ENCODE data around the gene NUP188. TPM values are rescaled to one million over a fixed set of nuclear protein-coding genes. Genes with fewer than 3 reads are reported as not detected.

NUP188 gene
- total RNA-seq, 6 experiments from 2014 or later: 42.1 to 58.2 (median 54.2) TPM

DNA sequence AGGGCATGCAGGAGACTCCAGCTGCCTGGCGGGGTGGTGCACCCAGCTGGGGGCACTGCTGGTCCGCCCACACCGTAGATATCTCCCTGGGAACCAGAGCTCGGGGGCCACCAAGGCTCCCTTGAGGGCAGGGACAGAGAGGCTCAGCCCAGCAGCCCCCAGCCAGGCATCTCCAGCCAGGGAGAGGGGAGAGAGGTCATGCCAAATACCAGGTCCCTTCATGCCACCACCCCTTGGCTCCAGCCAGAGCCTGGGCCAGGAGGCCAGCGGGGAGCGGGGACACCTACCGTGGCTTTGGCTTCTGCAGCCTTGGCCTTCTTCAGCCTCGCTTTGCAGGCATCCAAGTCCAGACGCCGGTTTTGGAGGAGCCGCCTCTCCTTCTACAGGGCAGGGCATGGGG is 66.6 kb downstream of the NUP188 start:
- no peak overlapping the region for H3K27ac Mint-ChIP-seq
- H3K9me3 Mint-ChIP-seq: no peaks in the 10 kb centered on the region
- no peak for TF ChIP-seq CTCF (IDR thresholded peaks at IDR 0.05)
- H3K27me3 Mint-ChIP-seq (ENCODE audit: insufficient read depth): no peaks in the 10 kb centered on the region; the same call in none of the 2 replicates
- H3K4me1 Mint-ChIP-seq (ENCODE audit: low read depth): no peaks in the 10 kb centered on the region
- H3K36me3 Mint-ChIP-seq (ENCODE audit: low read depth): no peaks in the 10 kb centered on the region; the same call in 1 of the 2 replicates
- no peak overlapping the region for H3K4me3 Mint-ChIP-seq
- DNase-seq: no peak

DNA sequence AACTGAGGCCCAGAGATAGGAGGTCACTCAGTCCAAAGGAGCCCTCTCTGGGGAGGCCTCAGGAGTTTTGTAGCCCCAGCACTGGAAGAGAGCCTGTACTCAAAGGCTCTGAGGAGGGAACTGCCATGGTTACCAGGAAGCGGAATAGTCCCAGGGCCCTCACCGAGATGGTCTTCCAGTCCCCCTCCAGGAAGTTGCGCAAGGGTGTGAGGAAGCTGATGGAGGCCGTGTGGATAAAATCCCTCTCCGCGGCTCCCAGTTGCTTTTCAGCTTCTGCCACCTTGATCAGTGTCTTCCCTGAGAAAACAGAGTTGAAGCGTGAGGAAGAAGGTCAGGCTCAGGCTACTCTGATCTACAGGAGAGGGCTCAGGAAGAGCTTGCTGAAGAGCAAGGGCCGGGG is 67.1 kb downstream of the NUP188 start:
- DNase-seq: no peak
- H3K27ac Mint-ChIP-seq: no peak overlapping the region
- no peak for TF ChIP-seq CTCF (IDR thresholded peaks at IDR 0.05)
- no peaks in the 10 kb centered on the region; the same call in 1 of the 2 replicates for H3K36me3 Mint-ChIP-seq (ENCODE audit: low read depth)
- H3K4me3 Mint-ChIP-seq: no peak overlapping the region
- H3K27me3 Mint-ChIP-seq (ENCODE audit: insufficient read depth): no peaks in the 10 kb centered on the region; the same call in none of the 2 replicates
- no peaks in the 10 kb centered on the region for H3K9me3 Mint-ChIP-seq
- H3K4me1 Mint-ChIP-seq (ENCODE audit: low read depth): no peaks in the 10 kb centered on the region

DNA sequence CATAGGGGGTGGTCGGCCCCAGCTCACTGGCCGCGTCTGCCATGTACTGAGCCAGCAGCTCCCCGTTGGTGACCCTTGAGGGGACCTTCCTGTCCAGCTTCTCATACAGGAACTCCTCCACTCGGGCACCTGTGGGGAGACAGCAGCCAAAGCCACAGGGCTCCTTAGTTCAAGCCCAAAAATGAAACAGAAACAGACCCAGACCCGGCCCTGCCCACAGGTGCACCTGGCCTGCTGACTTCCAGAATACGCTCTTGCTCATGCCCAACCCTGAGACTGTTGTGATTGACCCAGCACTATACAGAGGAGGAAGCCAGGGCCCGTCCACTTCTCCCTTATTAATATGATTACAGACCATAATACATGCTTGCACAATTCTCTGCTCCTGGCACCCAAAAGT is 73.6 kb downstream of the NUP188 start:
- Mint-ChIP-seq H3K36me3 (ENCODE audit: low read depth) (no peaks in the 10 kb centered on the region), H3K27me3 (ENCODE audit: insufficient read depth) (peaks cover 2% of the 10 kb centered on the region; the same call in 1 of the 2 replicates), H3K4me3 (no peak overlapping the region), H3K27ac (no peak overlapping the region), H3K9me3 (no peaks in the 10 kb centered on the region), H3K4me1 (ENCODE audit: low read depth) (peaks cover 28% of the 10 kb centered on the region)
- DNase-seq: no peak
- no peak for TF ChIP-seq CTCF (IDR thresholded peaks at IDR 0.05)

- Mint-ChIP-seq H3K4me3 (no peak overlapping the region), H3K27me3 (ENCODE audit: insufficient read depth) (peaks cover 2% of the 10 kb centered on the region; the same call in 1 of the 2 replicates), H3K9me3 (no peaks in the 10 kb centered on the region), H3K4me1 (ENCODE audit: low read depth) (peaks cover 36% of the 10 kb centered on the region), H3K27ac (peak overlapping the region; percentile 55; the same call in 1 of the 2 replicates), H3K36me3 (ENCODE audit: low read depth) (no peaks in the 10 kb centered on the region)
- DNase-seq: no peak
- TF ChIP-seq CTCF (IDR thresholded peaks at IDR 0.05): no peak
Observed at GRCh38 chr9:129022037-129022436, 74.5 kb downstream of the NUP188 start.

DNA sequence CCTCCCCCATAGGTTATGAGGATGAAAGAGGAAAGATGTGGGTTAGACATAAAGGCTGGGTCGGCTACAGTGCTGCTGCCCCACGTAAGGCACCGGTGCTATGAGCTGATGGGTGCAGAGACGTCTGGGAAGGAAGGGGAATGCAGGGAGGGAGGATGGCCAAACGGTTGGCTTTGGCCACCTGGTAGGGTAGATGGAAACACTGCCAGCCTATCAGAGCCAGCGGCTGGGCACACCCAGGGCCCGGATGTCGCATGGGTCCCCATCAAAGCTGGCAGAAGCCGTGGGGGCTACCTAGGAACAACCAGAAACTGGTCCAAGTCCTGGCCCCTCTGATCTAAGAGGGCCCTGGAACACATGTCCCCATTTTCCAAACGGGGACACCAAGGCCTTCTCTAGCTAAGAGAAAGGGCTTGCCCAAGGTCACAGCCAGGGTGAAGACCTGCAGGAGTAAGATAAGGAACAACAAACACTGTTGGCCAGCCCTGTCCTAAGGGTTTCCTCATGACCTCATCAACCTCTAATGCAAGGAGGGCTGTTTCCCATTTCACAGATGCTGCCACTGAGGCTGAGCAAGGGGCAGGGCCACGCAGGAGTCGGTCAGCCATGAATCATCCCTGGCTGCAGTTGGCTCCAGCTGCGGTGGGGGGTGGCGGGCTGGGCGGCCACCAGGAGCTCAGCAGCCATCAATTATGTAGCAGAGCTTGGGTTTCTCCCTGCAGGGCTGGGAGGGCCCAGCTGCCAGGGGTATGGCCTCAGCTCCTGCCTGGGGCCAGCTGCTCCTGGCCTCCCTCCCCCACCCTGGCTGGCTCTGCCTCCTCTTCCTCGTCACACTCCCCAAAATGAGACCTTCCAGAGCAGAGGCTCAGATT is 75.8 kb downstream of the NUP188 start:
- Mint-ChIP-seq H3K27ac (peak overlapping the region; percentile 68), H3K9me3 (no peaks in the 10 kb centered on the region)
- DNase-seq: peak; percentile 69

More for the DNA sequence above, 75.8 kb downstream of the NUP188 start:
- Mint-ChIP-seq H3K27me3 (ENCODE audit: insufficient read depth) (peaks cover 2% of the 10 kb centered on the region; the same call in 1 of the 2 replicates), H3K4me3 (no peak overlapping the region), H3K4me1 (ENCODE audit: low read depth) (peaks cover 41% of the 10 kb centered on the region), H3K36me3 (ENCODE audit: low read depth) (no peaks in the 10 kb centered on the region)
- TF ChIP-seq CTCF (IDR thresholded peaks at IDR 0.05): no peak
